MM.1S (cell line): ENCODE measurements around the gene SH3BP1.

Experiments
- EZH2 ChIP-seq: fragments of 300-600 bp; sonication (generic); optimal IDR thresholded peaks from 2 replicates; pipeline ENCODE3; 2017; ENCODE audit warnings: low read depth, mild to moderate bottlenecking, antibody characterized with exemption, low read length, mixed read lengths
- TF ChIP-seq, protein P1 (sequence below): fragments of 300-600 bp; sonication (generic); IDR thresholded peaks from 2 replicates; pipeline ENCODE4 v1.5.1; 2016; ENCODE audit warnings: antibody characterized with exemption, low read length, mixed read lengths

DNA sequence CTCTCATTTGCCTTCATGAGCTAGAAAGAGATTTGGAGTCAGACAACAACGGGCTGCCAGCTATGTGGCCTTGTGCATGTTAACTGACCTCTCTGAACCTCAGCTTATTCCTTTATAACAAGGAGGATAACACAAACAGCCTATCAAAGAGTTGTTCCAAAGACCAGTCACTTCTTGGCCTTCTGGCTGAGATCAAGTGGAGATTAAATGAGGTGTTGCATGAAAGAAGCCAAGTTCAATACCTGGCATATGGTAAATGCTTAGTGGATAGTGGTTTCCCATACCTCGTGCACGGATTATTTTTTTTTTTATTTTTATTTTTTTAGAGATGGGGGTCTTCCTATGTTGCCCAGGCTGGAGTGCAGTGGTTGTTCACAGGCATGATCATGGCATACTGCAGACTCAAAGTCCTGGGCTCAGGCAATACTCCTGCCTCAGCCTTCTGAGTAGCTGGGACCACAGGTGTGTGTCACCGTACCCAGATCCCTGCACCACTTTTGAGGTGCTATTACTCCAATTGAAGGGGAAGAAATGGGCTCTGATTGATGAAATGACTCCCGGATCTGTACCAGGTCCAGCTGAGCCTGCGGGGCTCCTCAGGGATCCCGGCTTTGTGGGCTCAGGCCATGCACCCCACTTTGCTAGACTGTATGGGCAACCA, 40.9 kb downstream of the SH3BP1 start:
- TF ChIP-seq, protein P1, sequence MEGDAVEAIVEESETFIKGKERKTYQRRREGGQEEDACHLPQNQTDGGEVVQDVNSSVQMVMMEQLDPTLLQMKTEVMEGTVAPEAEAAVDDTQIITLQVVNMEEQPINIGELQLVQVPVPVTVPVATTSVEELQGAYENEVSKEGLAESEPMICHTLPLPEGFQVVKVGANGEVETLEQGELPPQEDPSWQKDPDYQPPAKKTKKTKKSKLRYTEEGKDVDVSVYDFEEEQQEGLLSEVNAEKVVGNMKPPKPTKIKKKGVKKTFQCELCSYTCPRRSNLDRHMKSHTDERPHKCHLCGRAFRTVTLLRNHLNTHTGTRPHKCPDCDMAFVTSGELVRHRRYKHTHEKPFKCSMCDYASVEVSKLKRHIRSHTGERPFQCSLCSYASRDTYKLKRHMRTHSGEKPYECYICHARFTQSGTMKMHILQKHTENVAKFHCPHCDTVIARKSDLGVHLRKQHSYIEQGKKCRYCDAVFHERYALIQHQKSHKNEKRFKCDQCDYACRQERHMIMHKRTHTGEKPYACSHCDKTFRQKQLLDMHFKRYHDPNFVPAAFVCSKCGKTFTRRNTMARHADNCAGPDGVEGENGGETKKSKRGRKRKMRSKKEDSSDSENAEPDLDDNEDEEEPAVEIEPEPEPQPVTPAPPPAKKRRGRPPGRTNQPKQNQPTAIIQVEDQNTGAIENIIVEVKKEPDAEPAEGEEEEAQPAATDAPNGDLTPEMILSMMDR = no peak
- no peak for TF ChIP-seq EZH2
